ENCODE data around the gene PDE4D.

DNA sequence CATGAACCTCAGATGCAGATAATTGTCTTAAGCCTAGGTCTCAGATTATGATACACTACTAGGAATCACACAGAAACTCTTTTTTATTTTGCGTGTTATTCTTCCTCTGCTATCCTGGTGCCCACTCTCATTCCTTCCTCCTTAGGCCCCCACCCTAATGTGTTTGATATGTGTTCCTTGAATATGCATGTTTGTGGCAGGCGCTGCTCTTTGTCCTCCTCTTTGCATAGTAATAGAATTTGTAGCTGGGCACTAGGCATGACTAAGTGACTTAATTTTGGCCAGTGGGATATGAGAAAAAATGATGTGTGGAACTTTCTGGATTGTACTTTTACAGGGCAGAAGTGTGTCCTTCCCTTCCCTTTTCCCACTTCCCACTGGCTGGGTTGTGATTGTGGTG is 965.6 kb downstream of the PDE4D start:
- TF ChIP-seq CTCF (IDR thresholded peaks at IDR 0.05) (no peak), POLR2A (IDR thresholded peaks at IDR 0.05) (no peak), EP300 (IDR thresholded peaks at IDR 0.05) (no peak)

Data from tibial nerve (tissue), 4 donors.